ENCODE results near the gene CTDSPL. TPM values are rescaled to one million over a fixed set of nuclear protein-coding genes. Genes with fewer than 3 reads are reported as not detected.

The CTDSPL gene
- polyA plus RNA-seq, 1 of the 3 experiments (the other 2 are of a cell fraction): 22.1 TPM

GRCh38 chr3:37943631-37944314 is 82.1 kb downstream of the CTDSPL start:
- ChIA-PET CTCF (no interaction called here), POLR2A (no interaction called here)
- WGBS (ENCODE audit: low lambda C conversion rate): 95% methylated on average over 6 of the region's 8 CpGs

More at GRCh38 chr3:37943631-37944314, 82.1 kb downstream of the CTDSPL start:
- H3K4me2 ChIP-seq: no peak overlapping the region
- H3K9me3 ChIP-seq: no peaks in the 10 kb centered on the region
- no peak overlapping the region; a peak in 1 of 4 replicates for H3K27ac ChIP-seq (ENCODE audit: low read depth in 2 of 2, low read length in 1 of 2)
- no peaks in the 10 kb centered on the region for H3K9me2 ChIP-seq
- no peaks in the 10 kb centered on the region for H4K20me1 ChIP-seq (ENCODE audit: insufficient read depth)
- no peak overlapping the region for H3K9ac ChIP-seq
- H3K36me3 ChIP-seq (replicated peaks in 1 of 2; ENCODE audit: control insufficient read depth in 1 of 2, insufficient read depth in 2 of 2, low read length in 1 of 2): peaks cover 0 to 4% of the 10 kb centered on the region in 2 experiments
- H3K79me2 ChIP-seq (ENCODE audit: insufficient read depth): peaks cover 7% of the 10 kb centered on the region
- no peak overlapping the region for H2AFZ ChIP-seq (ENCODE audit: low read depth)
- no peak for DNase-seq
- TF ChIP-seq NRF1 (IDR thresholded peaks at IDR 0.05; ENCODE audit: low read depth, low read length) (no peak), USF1 (IDR thresholded peaks at IDR 0.05; ENCODE audit: borderline replicate concordance, low read depth) (no peak), RXRA (IDR thresholded peaks at IDR 0.05; ENCODE audit: borderline replicate concordance, low read depth) (no peak), FOSL2 (IDR thresholded peaks at IDR 0.05; ENCODE audit: borderline replicate concordance, low read depth) (no peak), TCF12 (IDR thresholded peaks at IDR 0.05) (no peak), REST (IDR thresholded peaks at IDR 0.05; ENCODE audit: low read depth, low read length) (no peak), YY1 (IDR thresholded peaks at IDR 0.05; ENCODE audit: low read depth) (no peak), CTCF (IDR thresholded peaks at IDR 0.05) (no peak)
- peaks cover 25 to 34% of the 10 kb centered on the region in 2 experiments for H3K4me1 ChIP-seq (ENCODE audit: control insufficient read depth in 1 of 2, insufficient read depth in 2 of 2, low read depth in 1 of 2, low read length in 1 of 2)
- H3K4me3 ChIP-seq (ENCODE audit: low read depth in 2 of 2, low read length in 1 of 2): no peak overlapping the region
- peaks cover 14% of the 10 kb centered on the region for H3F3A ChIP-seq (replicated peaks; ENCODE audit: insufficient read depth)
- no peaks in the 10 kb centered on the region for H3K27me3 ChIP-seq (ENCODE audit: insufficient read depth)

Data from SK-N-SH (cell line).